GM18508 (cell line): ENCODE results near the gene CPE.
"Not testable (repeated sequence)": the region's sequence is repeated elsewhere in the genome, so short reads cannot be mapped to it uniquely, and the experiment has no call there.

Experiments used
- ATAC-seq: cut with Tn5 transposase; IDR thresholded peaks from one replicate; pipeline ENCODE4 v1.9.1; 2021; ENCODE audit warnings: moderate number of reproducible peaks; ENCODE audit not compliant: insufficient read depth, unreplicated experiment

The CPE gene

GRCh38 chr4:165378745-165379677 lies at the start of gene CPE:
TSS of gene CPE (plus strand) at chr4:165379008. CDS start at chr4:165379222, 214 bp downstream.
- peak; percentile 84 for ATAC-seq

- ATAC-seq: no peak
Observed at GRCh38 chr4:165330071-165330470, 48.7 kb upstream of the CPE start.

DNA sequence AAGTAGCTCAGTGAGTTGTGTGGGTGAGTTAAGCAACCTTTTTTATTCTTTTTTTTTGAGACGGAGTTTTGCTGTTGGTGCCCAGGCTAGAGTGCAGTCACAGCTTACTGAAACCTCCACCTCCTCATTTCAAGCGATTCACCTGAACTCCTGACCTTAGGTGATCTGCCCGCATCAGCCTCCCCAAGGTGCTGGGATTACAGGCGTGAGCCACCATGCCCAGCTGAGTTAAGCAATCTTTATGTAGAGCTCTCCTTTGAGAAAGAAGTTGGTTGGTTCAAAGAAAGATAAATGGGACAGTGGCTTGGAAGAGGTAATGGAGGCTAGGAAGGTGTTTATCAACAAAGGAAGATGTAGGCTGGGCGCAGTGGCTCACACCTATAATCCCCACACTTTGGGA lies 48.1 kb upstream of the CPE start:
- no peak for ATAC-seq

DNA sequence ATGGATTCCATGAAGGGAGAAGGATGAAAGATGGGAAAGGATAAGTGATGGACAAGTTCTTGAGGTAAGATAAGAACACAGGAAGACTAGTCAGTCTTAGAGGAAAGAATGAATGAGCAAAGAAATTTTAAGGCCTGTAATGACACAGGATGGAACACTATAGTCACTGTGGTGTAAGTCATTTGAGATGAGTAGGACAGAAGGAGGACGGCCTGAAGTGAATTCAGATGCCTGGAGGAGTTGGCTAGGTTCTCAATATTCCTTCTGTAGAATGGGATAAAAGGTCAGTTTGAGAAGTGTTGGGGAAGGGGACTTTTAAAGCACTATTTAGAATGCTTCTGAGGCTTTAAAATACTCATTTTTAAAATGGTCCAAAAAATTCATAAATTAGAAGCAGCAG lies 47.4 kb upstream of the CPE start:
- ATAC-seq: no peak

DNA sequence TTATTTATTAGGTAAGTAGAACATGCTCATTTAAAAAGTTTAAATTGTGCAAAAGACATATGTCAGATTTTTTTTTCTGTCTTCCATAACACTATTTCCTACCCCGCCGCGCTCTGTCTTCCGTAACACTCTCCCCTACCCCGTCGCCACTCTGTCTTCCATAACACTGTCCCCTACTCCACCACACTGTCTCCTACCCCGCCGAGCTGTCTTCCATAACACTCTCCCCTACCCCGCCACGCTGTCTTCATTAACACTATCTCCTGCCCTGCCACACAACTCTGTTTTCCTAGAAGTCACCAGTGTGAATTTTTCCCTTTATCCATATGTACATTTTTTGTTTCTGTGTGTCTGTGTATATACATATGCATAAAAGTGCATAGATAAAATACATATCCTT lies 47.0 kb upstream of the CPE start:
- ATAC-seq: no peak

- ATAC-seq: no peak
Observed at GRCh38 chr4:165332502-165332901, 46.3 kb upstream of the CPE start.

DNA sequence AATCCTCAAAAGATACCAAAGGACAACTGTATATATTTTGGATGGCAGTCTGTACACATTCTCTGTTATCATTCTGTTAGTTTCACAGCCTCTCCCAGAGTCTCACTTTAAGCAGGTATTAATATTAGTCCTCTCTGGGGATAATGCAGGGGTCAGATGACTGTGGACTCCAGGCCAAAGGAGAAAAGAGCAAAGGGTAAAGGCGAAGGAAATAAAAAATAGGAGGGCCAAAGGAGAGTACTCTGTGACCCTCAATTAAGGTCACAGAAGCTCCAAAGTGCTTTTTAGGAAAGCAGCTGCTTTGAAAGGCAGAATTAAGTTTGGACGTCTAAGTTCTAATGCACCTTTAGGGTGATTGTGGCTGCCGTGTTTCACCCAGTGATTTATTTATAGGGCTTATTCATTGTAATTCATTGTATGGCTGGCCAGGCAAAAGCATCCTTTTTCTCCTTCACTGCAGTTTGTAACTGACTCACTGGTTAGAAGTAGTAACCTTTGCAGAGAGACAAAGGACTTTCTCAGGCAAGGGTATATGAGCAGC lies 43.6 kb upstream of the CPE start:
- no peak for ATAC-seq

DNA sequence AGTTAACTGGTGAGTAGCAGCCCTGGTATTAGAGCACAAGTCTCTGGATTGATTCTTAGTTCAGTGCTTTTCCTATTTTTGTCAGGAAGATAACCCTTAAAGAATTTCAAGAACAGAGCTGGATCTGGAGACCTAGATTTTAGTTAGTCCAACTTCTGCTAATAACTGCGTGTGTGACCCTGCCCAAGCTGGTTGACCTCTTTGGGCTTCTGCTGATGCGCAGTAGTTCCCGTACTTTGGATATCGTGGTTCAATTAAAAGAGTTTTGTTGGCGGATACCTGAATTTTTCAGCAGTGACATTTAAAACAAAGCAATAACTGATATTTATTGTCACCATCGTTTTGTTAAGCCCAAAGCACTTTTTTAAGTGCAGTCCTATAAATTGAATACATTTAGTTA lies 42.1 kb upstream of the CPE start:
- ATAC-seq: no peak

DNA sequence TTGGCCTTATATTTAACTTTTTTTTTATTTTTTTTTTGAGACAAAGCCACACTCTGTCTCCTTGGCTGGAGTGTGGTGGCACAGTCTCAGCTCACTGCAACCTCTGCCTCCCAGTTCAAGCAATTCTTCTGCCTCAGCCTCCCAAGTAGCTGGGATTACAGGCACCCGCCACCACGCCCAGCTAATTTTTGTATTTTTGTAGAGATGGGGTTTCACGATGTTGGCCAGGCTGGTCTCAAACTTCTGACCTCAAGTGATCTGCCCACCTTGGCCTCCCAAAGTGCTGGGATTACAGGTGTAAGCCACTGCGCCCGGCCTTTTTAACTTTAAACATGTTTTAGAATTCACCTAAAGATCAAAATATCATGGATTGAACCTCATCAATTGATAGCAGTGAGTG lies 36.5 kb upstream of the CPE start:
- not testable (repeated sequence) for ATAC-seq

DNA sequence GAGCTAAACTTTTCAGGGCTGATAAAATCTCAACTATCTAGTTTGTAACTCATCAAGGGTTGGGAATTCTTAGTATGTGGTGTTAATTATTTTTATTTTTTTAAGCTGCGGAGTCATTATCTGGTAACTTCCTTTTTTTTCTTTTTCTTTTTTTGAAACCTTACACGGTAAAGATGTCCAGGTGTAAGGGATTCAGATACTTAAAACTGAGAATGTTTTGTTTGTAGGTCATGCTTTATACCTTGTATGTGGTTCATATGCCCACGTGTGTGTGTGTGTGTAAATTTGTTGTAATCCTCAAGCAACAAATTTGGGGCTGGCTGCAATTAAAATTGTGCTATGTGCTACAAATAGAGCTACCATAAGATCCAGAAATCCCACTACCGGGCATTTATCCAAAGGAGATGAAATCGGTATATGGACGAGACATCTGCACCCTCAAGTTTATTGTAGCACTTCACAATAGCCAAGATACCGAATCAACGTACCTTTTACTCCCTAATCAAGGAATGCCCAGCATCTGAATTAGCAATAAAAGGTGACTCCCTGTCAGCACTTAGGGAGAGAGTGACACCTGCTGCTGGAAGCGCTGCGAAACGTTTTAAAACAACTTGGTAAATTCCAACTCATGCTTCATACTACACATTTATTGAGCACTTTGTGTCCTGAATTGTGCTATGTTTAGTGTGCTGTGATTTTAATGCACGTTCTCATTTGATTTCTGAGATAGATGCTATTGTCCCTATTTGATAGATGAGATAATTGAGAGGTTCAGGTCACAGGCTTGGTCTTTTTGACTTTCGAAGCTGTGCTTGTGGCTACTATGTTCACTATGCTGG lies 35.2 kb upstream of the CPE start:
- ATAC-seq: no peak

DNA sequence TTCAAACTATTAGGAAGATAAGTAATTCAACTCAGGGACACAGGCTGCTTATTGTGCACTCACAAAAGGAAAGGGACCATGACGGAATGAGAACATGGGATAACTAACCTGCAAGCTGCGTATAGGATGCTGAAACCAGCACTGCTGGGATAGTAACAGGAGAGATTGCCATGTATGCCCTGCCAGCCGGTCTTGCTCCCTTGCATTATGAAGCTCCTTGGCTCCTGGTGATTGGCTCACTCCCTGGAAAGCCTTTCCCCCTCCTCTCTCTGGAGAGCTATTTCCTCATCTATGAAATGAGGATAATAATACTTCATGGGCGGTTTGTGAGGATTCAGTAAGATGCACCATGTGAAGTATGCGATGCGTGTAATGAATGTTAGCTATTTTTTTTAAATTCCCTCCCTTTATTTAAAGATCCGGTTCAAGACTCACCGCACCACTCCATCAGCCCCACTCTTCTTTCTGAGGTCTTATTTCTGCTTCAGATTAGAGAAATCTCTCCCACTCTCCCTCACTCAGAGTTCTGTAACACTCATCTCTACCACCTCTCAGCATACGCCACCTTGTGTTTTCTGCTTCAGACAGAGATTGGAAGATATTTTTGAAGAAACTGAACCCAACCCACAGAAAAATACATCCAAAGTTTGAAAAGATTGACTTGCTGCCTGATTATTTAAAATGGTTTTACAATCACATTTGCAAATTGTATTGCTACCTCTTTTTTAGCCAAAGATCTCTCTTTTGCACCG lies 33.0 kb upstream of the CPE start:
- ATAC-seq: no peak

- ATAC-seq: no peak
Observed at GRCh38 chr4:165347647-165348569, 30.9 kb upstream of the CPE start.

DNA sequence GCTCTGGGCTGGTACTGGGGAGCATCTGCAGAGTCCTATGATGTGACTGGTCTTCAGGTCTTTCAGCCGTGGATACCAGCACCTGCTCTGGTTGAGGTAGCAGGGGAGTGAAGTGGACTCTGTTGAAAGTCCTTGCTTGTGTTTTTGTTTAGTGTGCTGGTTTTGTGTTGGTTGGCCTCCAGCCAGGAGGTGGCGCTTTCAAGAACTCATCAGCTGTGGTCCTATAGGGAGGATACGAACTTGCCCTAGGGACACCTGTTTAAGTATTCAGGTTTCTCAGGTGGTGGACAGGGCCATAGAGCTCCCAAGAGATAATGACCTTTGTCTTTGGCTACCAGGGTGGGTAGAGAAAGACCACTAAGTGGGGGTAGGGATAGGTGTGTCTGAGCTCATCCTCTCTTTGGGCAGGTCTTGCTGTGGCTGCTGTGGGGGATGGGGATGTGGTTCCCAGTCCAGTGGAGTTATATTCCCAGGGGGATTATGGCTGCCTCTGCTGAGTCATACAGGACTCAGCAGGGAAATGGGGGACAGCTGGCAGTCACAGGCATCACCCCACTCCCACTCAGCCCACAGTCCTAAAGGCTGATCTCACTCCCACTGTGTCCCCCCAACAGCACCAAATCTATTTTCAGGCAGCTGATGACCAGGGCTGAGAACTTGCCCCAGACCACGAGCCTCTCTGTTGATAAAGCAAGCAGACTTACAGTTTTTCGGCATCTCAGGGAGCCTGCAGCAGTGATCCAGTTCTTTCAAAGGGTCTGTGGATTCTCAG lies 27.3 kb upstream of the CPE start:
- ATAC-seq: no peak

DNA sequence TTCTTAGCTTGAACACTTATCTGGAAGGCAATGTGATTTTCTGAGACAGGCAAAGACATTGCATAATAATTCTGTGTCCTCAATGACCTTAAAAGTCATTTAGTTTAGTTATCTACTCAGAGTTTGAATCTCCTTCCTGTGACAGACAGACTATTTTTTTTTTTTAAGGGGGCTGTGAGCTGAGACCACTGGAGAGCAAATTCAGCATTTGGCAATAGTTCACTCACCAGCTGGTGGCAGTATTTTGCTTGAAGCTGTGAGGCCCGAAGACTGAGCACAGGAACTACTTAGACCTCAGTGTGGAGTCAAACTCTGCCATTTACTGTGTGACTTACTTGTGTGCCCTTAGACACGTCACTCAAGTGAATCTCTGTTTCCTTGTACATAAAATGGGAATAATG lies 22.9 kb upstream of the CPE start:
- no peak for ATAC-seq

DNA sequence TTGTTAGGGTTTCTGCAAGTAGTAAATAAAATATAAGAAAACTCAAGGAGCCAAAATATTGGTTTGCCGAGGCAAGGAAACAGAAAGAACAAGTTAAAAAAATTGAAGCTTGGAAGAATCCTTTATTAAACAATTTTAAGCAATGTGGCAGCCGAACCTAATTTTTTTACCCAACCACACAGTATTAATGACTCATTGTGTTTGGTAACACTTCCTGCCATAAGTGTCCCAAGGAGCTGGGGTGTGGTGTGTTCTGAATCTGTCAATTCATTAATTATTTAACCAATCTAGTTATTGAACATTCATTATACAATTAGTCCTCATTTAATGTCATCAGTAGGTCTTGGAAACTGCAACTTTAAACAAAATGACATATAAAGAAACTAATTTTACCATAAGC lies 19.3 kb upstream of the CPE start:
- no peak for ATAC-seq

GRCh38 chr4:165360041-165360695 lies 18.6 kb upstream of the CPE start:
- ATAC-seq: no peak

DNA sequence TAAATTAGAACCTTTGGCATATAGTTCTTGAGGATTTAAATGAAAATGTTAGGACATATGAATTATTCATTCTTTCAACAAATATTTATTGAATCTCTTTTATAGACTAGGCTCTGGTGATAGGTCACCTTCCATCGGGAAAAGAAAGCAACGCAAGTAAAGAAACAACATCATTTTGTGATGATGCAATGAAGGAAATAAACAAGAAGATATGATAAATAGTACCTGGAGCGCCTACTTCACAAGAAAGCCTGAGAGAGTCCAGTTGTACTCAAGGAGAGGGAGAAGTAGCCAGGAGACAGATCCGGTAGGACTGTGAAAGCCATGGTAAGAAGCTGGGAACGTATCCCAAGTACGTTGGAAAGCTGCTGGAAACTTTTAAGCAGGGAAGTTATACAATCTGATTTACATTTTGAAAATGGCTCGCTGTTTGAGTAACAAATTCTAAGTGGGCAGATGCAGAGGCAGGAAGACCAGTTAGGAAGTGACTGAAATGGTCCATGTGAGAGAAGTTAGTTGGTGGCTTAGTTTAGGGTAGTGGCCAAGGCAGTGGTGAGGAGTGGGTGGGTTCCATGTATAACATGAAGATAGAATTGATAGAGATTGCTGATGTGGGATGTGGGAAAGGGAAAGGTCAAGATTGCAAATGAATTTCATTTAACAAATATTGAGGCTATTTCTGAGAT lies 17.7 kb upstream of the CPE start:
- ATAC-seq: no peak

DNA sequence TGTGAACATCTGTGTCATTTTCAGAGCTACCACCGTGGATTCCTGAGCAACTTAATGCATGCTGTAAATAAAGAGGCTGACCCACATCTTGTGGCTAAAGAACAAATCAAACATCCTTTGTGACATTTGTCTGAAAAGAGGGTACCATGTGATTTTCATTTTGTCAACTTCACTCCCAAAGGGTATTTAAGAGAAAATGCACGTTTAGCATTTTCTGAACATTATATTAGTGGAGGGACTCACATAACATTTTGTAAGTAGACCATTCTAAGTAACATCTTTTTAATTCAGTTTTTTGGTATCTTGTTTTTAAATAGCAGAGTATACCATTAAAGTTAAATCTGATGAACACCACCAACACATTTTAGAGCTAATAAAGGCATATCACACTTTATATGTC lies 17.0 kb upstream of the CPE start:
- no peak for ATAC-seq
